KOPT-K1 (cell line): ENCODE data around the gene CARNS1.

ENCODE experiments used
- H3K27ac ChIP-seq: fragments of 200-600 bp; sonication (generic); 2 replicates; pipeline ENCODE4 v1.5.1; 2016; ENCODE audit warnings: antibody characterized with exemption, mild to moderate bottlenecking, low read depth, low read length; ENCODE audit not compliant: poor library complexity, severe bottlenecking
- H3K36me3 ChIP-seq: fragments of 200-600 bp; sonication (generic); 2 replicates; pipeline ENCODE4 v1.5.1; 2017; ENCODE audit warnings: antibody characterized with exemption, mild to moderate bottlenecking, low read length, moderate library complexity; ENCODE audit not compliant: insufficient read depth
- H3K9me3 ChIP-seq: fragments of 200-600 bp; sonication (generic); 2 replicates; pipeline ENCODE4 v1.5.1; 2017; ENCODE audit warnings: antibody characterized with exemption, low read length, mild to moderate bottlenecking; ENCODE audit not compliant: insufficient read depth, poor library complexity, severe bottlenecking

Gene CARNS1

DNA sequence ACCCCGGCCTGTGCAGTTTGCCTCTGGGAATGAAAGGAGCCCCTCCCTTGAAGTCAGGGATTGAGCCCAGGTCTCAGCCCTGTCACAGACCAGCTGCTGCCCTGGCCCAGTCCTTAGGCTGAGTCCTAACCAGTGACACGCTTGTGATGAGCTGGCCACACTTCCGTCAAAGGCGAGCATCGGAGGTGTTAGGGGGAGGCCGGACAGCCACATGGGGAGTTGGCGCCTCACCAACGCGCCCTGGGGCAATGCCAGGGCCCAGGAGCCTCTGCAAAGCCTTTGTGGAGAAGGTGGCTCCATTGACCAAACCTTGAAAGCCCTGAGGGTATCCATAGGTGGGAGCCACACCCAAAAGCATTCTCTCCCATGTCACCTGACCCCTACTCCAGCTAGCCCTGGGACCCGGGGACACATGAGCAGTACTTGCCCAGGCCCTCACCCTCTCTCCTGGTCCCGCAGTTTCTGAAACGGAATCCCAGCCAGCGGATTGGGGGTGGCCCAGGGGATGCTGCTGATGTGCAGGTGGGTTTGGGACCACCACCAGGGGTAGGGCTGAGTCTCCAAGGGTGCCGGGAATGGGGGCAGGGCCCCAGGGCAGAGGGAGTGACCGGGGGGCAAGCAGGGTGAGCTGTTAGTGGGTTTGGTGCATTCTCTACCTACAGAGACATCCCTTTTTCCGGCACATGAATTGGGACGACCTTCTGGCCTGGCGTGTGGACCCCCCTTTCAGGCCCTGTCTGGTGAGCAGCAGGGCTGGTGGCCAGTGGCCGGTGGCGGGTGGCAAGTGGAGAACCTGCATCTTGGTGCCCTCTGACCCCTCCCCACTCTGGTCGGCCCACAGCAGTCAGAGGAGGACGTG, 18.3 kb downstream of the CARNS1 start:
- peaks cover 69% of the 10 kb centered on the region for H3K36me3 ChIP-seq
- H3K27ac ChIP-seq, result peak overlapping the region; percentile 11

DNA sequence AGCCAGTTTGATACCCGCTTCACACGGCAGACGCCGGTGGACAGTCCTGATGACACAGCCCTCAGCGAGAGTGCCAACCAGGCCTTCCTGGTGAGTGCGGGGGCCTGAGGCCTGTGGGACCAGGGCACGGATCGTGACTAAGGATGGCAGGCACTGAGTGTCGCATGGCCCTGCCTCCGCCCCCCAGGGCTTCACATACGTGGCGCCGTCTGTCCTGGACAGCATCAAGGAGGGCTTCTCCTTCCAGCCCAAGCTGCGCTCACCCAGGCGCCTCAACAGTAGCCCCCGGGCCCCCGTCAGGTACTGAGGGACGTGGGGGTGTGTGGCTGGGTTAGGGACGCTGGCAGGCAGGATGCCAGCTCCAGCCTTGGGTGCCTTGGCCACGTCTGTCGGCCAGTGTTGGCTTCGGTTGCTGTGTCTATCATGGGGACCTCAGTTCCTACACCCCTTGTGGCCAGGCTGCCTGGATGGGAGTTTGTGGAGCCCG, 19.0 kb downstream of the CARNS1 start:
- H3K9me3 ChIP-seq, result no peaks in the 10 kb centered on the region
- H3K36me3 ChIP-seq, result peaks cover 67% of the 10 kb centered on the region
- no peak overlapping the region for H3K27ac ChIP-seq

More for the DNA sequence above, 18.3 kb downstream of the CARNS1 start:
- H3K9me3 ChIP-seq, result no peaks in the 10 kb centered on the region

DNA sequence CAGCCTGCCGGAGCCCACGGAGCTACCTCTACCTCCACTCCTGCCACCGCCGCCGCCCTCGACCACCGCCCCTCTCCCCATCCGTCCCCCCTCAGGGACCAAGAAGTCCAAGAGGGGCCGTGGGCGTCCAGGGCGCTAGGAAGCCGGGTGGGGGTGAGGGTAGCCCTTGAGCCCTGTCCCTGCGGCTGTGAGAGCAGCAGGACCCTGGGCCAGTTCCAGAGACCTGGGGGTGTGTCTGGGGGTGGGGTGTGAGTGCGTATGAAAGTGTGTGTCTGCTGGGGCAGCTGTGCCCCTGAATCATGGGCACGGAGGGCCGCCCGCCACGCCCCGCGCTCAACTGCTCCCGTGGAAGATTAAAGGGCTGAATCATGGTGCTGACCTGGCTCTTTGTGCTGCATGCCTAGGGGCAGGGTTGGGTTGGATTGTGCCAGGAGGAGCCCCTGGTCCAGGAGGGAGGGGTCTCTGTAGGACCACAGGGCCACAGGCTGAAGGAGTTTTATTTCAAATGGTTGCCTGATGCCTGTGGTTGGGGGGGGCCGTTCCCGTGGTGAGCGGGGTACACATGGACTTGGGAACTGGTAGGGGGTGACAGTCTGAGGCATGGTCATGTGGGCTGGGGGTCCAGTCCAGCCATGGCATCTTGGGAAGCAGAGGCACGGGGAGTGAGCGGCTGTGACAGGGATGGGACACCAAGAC, 19.7 kb downstream of the CARNS1 start:
- Histone ChIP-seq H3K27ac (peak overlapping the region; percentile 100), H3K36me3 (peaks cover 60% of the 10 kb centered on the region), H3K9me3 (no peaks in the 10 kb centered on the region)

DNA sequence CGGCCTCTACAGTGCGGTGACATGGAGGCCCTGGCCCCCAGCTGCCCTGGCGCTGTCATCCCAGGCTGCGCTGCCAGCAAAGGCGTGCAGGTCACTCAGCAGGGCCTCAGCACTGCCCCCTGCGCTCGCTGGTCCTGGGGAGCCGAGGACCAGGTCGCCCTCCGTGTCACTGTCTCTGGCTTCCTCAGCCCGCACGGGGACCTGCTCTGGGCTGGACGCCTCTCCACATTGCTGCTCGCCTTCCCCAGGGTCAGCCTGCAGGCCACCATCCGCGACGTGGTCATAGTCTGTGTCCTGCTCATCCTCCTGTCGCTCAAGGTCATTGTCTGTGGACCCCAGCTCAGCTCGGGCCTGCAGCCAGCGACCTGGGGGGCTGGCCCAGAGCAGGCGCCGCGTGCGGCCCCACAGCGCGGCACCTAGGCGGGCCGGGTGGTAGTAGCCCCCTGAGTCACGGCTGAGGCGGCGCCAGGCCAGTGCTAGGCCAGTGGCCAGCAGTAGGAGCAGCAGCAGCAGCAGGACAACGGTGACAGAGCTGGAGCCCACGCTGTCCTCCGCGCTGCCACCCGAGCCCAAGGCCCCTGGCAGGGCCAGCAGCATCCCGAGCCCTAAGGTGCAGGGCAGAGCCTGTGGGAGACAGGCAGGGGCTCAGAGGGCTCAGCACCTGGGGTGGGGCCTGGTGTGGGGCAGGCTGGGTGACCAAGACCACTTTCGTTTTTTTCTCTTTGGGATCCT, 20.4 kb downstream of the CARNS1 start:
- Histone ChIP-seq H3K27ac (peak overlapping the region; percentile 100), H3K36me3 (peaks cover 54% of the 10 kb centered on the region), H3K9me3 (no peaks in the 10 kb centered on the region)

DNA sequence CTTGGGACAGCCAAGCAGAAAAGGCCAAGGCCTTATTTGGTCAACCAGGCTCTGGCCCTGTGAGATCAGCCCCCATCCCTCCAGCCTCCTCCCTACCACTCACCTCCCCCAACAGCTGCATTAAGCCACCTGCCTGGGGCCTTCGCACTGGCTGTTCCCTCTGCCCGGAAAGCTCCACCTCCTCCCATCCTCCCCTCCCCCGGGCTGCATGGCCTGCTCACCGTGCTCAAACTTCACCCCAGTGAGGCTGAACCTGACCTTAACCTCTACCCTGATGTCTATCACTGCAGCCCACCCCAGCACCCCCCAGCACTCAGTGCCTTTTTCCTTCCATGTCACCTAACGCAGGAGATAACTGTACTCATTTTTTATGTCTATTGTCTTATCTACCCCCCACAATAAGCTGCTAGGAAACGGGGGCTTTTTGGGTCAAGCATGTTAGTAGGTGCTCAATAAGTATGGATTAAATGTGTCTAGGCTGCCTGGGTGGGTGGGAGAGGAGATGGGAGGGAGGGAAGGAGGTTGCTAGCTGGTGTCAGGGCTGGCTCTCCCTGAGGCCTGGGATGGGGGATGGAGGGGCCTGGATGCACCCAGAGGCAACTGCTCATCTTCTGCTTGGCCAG, 21.1 kb downstream of the CARNS1 start:
- Histone ChIP-seq H3K9me3 (no peaks in the 10 kb centered on the region), H3K36me3 (peaks cover 49% of the 10 kb centered on the region), H3K27ac (peak overlapping the region; percentile 100)

DNA sequence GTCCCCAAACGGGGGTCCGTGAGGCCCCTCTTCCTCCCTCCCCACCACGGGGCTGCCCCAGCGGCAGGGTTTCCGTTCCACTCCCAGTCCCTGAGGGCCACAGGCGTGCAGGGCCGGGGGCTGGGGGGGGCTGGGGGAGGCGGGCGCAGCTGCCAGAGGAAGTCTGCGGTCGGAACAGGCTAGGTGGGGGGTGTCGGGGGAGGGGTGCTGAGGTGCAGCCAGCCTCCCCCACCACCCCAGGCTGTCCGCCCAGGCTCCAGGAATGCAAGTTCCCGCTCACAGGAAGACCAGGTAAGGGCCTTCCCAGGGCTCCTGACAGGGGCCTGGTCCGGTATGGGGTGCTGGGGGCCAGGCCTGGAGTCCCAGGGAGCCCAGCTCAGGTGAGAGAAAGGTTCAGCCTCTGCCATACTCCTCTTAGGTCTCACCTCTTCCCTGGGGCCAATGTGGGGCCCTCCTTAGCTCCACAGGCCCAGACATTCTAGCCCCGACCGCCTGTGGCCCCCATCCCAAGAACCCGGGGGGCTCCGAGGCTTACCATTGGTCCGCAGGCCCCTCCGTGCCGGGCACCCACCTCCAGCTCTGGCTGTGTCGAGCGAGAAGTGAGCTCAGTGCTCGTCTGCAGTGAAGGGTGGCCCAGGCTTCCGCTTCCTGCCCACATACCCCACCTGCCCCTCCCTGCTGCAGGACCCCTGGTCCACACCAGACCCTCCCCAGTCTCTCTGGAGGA, 21.8 kb downstream of the CARNS1 start, which contains the start of gene PTPRCAP:
Gene PTPRCAP (minus strand): TSS at position 601 of the 727 bp plus-strand sequence. CDS start 63 bp downstream, at position 538.
- Histone ChIP-seq H3K36me3 (peaks cover 42% of the 10 kb centered on the region), H3K27ac (peak within 1 kb of the TSS; percentile 100), H3K9me3 (no peaks in the 10 kb centered on the region)

DNA sequence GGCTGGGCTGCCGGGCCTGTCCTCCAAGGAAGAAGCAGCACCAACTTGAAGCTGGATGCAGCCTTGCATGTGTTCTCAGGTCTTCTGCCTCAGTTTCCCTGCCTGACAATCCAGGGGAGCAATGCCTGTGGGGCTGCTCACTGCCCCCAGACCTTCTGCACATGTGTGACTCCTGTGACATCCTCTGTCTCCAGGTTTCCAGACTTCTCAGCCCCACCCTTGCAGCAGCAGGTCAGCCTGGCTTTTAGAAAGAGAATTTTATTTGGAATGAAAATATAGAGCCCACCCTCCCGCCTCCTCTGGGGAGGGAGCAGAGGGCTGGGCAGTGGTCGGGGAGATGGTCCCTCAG, 22.3 kb downstream of the CARNS1 start:
- peaks cover 36% of the 10 kb centered on the region for H3K36me3 ChIP-seq
- no peaks in the 10 kb centered on the region for H3K9me3 ChIP-seq
- peak overlapping the region; percentile 100 for H3K27ac ChIP-seq

DNA sequence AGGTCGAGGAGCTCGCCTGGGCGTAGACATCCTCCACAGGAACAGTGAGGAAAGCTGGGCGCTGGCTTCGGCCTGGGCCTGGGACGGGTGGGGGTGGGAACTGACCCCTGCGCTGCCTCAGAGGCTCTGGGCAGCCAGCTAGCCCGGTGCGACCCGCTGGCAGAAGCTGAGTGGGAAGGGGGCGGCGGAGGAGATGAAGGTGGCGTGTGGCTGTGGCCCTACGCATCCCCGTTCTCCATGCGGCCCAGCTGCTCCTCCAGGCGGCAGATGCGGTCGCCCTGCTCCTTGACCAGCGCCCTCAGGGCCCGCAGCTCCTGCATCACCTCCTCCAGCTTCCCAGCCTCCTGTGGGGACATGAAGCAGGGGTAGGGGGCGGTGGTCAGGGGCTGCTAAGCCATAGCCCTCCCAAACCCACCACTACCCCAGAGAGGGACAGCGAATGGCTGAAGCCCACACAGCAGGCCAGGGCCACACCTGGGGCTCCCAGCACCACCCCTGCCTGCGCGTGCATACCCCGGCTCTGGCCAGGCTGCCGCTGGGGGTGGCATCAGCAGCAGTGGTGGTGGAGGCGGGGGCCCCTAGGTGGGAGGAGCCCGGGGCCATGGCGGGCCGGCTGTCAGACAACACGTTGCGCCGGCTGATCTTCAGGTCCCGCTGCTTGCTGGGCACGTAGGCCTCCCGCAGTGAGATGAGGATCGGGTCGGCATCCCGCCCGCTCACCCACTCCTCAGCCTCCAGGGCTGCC, 22.9 kb downstream of the CARNS1 start:
- peaks cover 31% of the 10 kb centered on the region for H3K36me3 ChIP-seq
- no peaks in the 10 kb centered on the region for H3K9me3 ChIP-seq
- H3K27ac ChIP-seq, result peak overlapping the region; percentile 100

DNA sequence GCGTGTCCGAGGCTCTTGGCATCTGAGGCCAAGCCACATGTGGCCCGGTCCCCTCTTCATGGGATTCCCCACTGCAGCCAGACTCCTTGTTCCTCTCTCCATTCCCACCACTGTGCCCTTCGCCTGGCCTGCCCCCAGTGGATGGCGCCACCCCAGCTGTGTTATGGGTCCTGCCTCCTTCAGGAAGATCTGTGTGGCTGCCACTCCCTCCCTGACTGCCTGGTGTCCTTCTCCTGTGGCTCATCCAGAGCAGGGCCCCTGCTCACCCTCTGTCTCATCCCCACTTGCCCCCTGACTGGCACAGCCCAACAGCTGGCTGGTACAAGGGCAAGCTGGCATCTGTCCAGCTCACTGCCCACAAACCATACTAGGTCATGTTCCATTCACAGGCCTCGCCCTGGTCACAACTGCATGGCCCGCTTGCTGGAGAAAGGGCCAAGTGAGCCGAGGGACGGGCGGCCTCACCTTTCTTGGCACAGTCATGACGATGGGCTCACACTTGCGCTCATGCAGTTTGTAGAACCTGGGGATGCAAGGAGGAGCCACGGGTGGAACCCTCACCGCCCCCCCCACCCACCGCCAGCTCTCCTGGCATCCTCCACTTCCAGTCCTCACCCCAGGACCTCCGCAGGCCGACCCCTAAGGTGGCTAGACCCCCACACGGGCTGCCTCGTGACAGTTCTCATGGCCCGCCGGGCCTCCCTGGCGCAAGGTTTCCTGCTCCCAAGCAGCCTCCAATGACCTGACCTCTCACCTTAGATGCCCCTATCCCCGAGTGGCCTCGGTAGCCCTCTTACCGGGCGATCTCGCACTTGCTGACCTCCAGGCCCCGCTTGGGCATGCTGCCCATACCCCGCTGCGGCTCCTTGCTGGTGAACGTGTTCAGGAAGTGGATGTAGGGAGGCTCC, 24.1 kb downstream of the CARNS1 start:
- Histone ChIP-seq H3K27ac (peak overlapping the region; percentile 100), H3K36me3 (peaks cover 19% of the 10 kb centered on the region), H3K9me3 (no peaks in the 10 kb centered on the region)

DNA sequence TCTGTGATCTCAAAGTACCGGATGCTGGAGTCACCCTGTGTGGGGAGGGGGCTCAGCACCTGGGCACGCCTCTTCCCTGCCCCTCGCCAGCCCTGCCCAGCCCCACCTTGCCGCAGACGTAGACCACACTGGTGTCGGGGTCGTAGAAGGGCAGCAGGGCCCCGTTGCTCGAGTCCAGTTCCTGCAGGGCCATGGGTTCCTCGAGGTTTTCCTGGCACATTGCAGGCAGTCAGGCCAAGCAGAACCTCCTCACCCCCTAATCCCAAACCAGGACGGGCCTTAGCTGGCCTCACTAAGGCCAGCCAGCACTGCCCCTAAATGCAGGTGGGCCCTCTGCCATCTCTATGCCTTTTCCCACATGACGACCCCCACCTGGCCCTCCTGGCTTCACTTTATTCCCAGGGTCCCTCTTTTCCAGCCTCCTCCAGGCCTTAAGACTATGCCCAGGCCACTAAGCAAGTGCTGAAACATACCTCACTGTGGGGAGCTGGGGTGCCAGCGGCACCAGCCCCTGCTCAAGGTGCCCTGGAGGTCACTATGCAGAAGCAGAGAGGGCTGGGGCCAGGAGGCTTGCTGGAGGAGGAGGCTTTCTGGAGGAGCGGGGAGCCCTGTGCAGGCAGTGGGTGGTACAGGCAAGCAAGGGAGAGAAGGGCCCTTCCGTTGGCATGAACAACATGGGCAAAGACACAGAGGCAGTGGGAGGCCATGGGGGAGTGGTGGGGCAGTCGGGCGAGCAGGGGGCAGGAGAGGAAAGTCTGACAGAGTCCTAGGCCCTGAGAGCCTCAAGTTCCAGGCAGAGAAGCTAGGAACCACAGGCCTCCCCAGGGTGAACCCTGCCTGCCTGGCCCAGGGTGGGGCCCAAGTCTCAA, 25.0 kb downstream of the CARNS1 start:
- Histone ChIP-seq H3K27ac (peak overlapping the region; percentile 100), H3K36me3 (peaks cover 10% of the 10 kb centered on the region), H3K9me3 (no peaks in the 10 kb centered on the region)

DNA sequence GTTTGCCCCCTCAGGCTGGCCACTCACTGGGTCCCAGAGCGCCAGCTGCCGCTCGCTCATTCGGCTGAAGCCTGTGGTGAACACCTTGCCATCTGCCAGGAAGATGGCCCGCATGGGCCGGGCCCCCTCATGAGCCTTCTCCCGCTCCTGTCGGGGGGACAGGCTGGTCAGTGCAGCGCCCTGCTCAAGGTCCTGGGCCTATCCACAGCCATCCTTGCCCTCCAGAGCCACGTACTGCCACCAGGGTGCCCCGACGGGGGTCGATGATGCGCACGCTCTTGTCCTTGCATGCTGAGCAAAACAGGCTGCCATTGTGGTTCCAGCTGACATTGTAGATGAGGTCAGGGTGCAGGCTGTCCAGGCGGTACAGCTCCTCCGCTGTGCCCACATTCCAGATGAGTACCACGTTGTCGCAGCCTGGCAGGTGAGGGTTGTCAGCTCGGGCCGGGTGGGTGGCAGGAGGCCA, 25.7 kb downstream of the CARNS1 start:
- H3K36me3 ChIP-seq, result peaks cover 3% of the 10 kb centered on the region
- H3K27ac ChIP-seq, result peak overlapping the region; percentile 100
- no peaks in the 10 kb centered on the region for H3K9me3 ChIP-seq

DNA sequence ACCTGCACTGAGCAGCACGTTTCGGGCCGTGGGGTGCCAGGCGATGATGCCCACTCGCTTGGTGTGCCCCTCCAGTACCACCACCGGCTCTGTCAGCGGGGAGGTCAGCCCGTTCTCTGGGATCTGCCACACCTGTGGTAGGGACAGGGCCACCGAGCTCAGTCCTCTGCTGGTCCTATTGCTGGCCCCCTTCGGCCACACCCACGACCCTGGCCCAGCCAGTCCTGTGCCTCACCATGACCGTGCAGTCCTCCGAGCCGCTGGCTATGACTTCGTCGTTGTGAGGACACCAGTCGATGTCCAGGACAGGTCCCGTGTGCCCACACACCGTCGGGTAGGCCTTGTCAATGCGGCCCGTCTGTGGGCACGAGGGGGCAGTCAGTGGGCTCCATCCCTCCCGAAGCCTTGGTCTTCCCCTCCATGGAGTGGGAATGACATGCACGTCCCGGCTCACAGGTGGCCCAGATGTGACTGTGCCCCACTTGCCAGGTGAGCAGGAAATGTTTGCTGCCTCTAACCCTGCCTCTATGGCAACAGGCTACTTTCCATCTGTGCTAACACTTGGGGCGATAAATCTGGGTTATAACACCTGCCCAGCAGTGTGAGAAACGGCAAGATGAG, 26.4 kb downstream of the CARNS1 start:
- no peaks in the 10 kb centered on the region for H3K36me3 ChIP-seq
- no peaks in the 10 kb centered on the region for H3K9me3 ChIP-seq
- H3K27ac ChIP-seq, result no peak overlapping the region
